ACC112 (cell line): Measurements from ENCODE around the gene DOCK2.

Experiments used
- H2AFZ ChIP-seq: fragments of 200-600 bp; sonication (generic); one replicate; pipeline ENCODE4 v1.6.0; 2017; ENCODE audit warnings: antibody characterized with exemption, low read length; ENCODE audit not compliant: unreplicated experiment
- H3K27ac ChIP-seq: fragments of 200-600 bp; sonication (generic); 2 replicates; pipeline ENCODE4 v1.5.1; 2014; ENCODE audit warnings: low read depth, mild to moderate bottlenecking, antibody characterized with exemption, low read length, moderate library complexity
- H3K27me3 ChIP-seq: fragments of 200-600 bp; sonication (generic); 2 replicates; pipeline ENCODE4 v1.6.1; 2014; ENCODE audit warnings: mild to moderate bottlenecking, antibody characterized with exemption, low read length, moderate library complexity, mixed read lengths; ENCODE audit not compliant: insufficient read depth
- H3K36me3 ChIP-seq: fragments of 200-600 bp; sonication (generic); 2 replicates; pipeline ENCODE4 v1.6.1; 2016; ENCODE audit warnings: mild to moderate bottlenecking, antibody characterized with exemption, low read length, moderate library complexity, mixed read lengths; ENCODE audit not compliant: insufficient read depth
- H3K4me1 ChIP-seq: fragments of 200-600 bp; sonication (generic); one replicate; pipeline ENCODE4 v1.6.1; 2016; ENCODE audit warnings: low read length, mixed read lengths; ENCODE audit not compliant: insufficient read depth, unreplicated experiment, control insufficient read depth
- H3K4me3 ChIP-seq: fragments of 200-600 bp; sonication (generic); 2 replicates; pipeline ENCODE4 v1.5.1; 2014; ENCODE audit warnings: mild to moderate bottlenecking, low read depth, low read length
- H3K79me2 ChIP-seq: fragments of 200-600 bp; sonication (generic); one replicate; pipeline ENCODE4 v1.6.0; 2016; ENCODE audit warnings: low read length; ENCODE audit not compliant: control insufficient read depth, unreplicated experiment, insufficient read depth

The DOCK2 gene

DNA sequence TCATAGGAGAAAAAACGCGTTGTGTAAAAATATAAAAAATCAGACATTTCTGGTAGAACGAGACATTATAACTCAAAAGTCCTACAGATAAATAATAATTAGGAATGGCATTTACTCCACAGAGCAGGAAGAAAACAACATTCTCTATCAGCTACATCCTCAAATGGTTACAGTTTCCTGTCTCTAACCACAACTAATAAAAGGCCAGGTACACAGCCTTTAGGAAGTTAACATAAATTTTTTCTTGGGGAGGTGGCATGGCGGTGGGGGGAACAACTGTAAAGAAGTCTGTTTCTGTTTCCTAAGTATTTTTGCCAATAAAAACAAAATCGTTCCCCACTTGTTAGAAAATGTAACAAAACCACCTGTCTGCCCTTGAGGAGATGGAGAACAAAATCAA is 298.7 kb downstream of the DOCK2 start:
- Histone ChIP-seq H2AFZ (no peak overlapping the region), H3K4me3 (no peak overlapping the region), H3K79me2 (peaks cover 3% of the 10 kb centered on the region), H3K27me3 (no peaks in the 10 kb centered on the region), H3K27ac (no peak overlapping the region), H3K4me1 (no peaks in the 10 kb centered on the region), H3K36me3 (no peaks in the 10 kb centered on the region)

DNA sequence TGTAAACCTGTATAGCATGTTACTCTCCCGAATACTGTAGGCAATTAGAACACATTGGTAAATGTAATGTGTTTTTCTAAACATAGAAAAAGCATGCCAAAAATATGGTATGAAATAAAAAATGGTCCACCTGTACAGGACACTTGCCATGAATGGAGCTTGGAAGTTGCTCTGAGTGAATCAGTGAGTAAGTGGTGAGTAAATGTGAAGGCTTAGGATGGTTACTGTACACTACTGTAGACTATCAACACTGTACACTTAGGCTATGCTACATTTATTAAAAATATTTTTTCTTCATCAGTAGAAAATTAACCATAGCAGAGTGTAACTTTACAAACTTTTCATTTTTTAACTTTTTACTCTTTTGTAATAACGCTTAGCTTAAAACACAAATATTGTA is 301.4 kb downstream of the DOCK2 start:
- H2AFZ ChIP-seq: no peak overlapping the region
- no peaks in the 10 kb centered on the region for H3K4me1 ChIP-seq
- H3K27me3 ChIP-seq: no peaks in the 10 kb centered on the region
- H3K36me3 ChIP-seq: no peaks in the 10 kb centered on the region
- H3K4me3 ChIP-seq: no peak overlapping the region
- H3K27ac ChIP-seq: no peak overlapping the region
- peaks cover 3% of the 10 kb centered on the region for H3K79me2 ChIP-seq

DNA sequence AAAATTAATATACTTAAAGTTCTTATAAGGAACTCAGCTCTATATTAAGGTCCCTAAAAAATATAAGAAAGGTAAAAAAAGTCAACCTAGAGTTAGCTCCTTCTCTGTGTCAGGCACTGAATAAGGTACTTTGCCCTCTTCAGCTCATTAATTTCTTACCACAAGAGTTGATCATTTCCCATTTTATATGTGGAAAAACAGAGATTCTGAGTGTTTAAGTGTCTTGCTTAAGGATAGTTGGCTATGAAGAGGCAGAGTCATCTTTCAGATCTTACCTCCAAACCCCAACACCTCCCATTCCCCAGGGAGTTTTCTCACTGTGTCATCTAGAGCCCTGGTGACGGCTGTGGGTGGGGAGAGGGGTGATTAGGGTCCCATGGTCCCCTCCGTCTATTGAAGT is 302.7 kb downstream of the DOCK2 start:
- no peak overlapping the region for H2AFZ ChIP-seq
- H3K27me3 ChIP-seq: no peaks in the 10 kb centered on the region
- H3K36me3 ChIP-seq: no peaks in the 10 kb centered on the region
- H3K27ac ChIP-seq: no peak overlapping the region
- H3K4me1 ChIP-seq: peaks cover under 1% of the 10 kb centered on the region
- peaks cover 11% of the 10 kb centered on the region for H3K79me2 ChIP-seq
- no peak overlapping the region for H3K4me3 ChIP-seq

DNA sequence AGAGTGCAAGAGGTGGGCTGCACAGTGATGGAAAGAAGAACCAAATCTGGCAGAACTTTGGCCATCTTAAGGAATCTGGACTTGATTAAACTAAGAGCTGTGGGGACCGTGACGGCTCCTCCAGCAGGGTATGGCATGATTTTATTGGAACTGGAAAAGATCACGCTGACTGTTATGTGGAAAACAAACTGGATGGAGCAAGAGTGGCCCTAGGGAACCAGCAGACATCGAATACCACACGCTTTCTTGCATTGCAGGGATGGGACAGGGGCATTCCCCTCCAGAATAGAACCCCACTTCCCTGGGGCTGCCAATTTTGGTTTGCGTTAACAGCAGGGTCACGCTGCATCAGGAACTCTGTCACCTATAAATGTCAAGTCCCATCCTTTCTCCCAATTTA is 304.5 kb downstream of the DOCK2 start:
- H3K4me3 ChIP-seq: no peak overlapping the region
- no peaks in the 10 kb centered on the region for H3K36me3 ChIP-seq
- H3K27me3 ChIP-seq: no peaks in the 10 kb centered on the region
- peaks cover 14% of the 10 kb centered on the region for H3K79me2 ChIP-seq
- no peak overlapping the region for H3K27ac ChIP-seq
- H3K4me1 ChIP-seq: peaks cover 19% of the 10 kb centered on the region
- H2AFZ ChIP-seq: no peak overlapping the region

DNA sequence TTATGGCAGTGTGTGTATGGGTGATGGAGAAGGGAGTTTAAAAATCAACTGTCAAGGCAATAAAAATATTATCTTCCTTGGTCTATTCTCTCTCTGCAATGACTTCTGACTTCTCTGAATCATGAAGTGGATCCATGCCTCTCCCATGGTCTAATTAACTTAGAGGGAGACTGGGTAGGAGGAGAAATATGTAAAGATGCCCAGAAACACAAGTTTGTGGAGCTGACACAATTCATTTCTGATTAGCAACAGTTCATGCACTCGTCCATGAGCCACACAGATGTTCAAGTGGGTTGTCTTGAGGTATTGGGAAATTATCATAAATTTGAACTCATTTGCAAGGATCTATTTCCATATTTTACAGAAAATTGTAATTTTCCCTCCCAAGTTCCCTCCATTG is 305.1 kb downstream of the DOCK2 start:
- no peak overlapping the region for H3K4me3 ChIP-seq
- H3K4me1 ChIP-seq: peaks cover 25% of the 10 kb centered on the region
- peaks cover 14% of the 10 kb centered on the region for H3K79me2 ChIP-seq
- no peaks in the 10 kb centered on the region for H3K36me3 ChIP-seq
- H3K27me3 ChIP-seq: no peaks in the 10 kb centered on the region
- no peak overlapping the region for H3K27ac ChIP-seq
- no peak overlapping the region for H2AFZ ChIP-seq

DNA sequence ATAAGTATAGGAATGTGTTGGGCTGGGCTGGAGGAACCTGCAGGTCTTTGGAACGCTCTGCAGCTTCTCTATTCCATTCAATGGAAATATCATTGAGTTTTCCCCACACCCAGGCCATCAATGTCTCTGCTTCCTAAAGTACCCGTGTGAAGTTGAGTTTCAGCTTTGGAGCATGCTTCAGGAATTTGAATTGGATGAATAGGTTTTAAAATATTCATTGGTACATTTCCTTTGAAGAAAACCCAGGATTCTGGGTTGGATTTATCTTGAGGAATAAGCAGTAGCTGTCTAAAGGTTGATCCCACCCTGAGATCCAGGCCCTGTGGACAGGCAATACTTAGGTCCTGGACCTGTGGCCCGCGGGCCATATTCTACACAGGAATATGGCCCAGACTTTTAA is 306.0 kb downstream of the DOCK2 start:
- H3K4me1 ChIP-seq: peaks cover 27% of the 10 kb centered on the region

DNA sequence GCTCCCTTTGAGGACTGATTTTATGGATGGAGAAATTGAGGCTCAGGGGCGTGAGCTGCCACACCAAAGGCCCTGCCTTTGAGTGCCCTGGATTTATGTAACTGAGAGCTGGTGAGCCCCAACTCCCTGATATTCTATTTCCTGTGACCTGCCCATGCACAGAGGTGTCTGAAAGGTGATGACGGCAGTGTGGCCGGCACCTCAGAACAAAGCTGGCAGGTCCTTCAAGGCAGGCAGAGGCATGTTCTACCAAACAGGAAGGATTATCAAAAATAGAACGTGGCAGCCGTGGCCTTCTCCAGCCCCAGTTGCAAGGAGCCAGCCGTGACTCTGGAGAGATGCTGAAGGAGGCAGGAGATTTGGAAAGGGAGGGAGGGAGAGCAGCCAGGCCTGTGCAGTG is 307.0 kb downstream of the DOCK2 start:
- peaks cover 27% of the 10 kb centered on the region for H3K4me1 ChIP-seq
- H3K27ac ChIP-seq: no peak overlapping the region
- H3K79me2 ChIP-seq: peaks cover 14% of the 10 kb centered on the region
- no peak overlapping the region for H3K4me3 ChIP-seq
- H3K36me3 ChIP-seq: no peaks in the 10 kb centered on the region
- H2AFZ ChIP-seq: no peak overlapping the region
- H3K27me3 ChIP-seq: no peaks in the 10 kb centered on the region

More for the DNA sequence above, 306.0 kb downstream of the DOCK2 start:
- Histone ChIP-seq H2AFZ (no peak overlapping the region), H3K36me3 (no peaks in the 10 kb centered on the region), H3K79me2 (peaks cover 14% of the 10 kb centered on the region), H3K27ac (no peak overlapping the region), H3K4me3 (no peak overlapping the region), H3K27me3 (no peaks in the 10 kb centered on the region)

DNA sequence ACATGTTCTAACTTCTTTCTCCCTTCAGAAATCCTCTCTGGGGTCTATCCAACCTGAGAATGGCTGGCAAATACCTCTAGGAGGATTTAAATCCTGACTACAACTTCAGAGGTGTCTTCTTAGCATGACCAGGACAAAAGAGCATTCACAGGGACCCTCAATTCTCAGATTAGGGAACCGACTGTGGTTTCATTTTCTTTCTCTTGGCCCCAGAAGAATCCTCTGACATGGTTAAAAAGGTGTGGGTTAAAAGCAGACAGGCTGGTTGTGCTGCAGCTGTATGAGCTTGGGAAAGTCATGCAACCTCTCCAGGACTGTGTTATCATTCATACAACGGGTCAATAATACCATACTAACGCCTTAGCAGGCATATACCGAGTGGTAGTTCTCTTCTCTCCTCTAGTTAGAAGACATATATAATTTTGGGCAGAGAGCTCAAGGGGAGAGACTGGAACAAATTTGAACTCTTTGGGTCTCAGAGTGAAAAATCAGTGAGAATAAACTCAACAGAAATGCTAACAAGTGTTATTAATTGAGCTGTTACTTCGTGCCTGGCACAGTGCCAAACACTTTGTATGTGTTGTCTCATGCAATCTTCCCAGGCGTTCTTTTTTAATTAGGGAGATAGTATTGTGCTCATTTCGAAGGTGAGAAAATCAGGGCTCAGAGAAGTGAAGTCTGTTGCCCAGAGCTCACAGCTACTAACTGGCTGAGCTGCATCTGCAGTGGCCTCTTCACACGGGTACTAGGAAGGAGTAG is 308.0 kb downstream of the DOCK2 start:
- Histone ChIP-seq H3K27me3 (no peaks in the 10 kb centered on the region), H3K79me2 (peaks cover 14% of the 10 kb centered on the region), H2AFZ (no peak overlapping the region)

DNA sequence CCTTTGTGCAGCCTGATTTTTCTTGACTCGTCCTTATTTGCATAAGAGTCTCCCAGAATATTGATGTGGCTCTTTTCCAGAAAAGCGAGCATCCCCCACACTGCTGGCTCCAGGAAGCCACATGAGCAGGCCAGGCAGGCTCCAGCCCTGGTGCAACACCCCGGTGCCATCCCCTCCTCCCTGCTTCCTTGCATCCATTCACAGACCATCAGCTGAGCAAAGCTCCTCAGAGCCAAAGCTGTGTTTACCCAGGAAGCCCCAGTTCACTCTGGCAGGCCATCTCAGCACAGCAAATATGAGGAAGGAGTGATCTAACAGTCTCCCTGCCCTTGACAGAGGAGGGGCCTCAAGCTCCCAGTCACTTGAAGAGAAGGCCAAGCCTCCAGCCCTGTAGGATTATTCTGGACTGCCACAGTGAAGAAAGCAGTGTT is 308.8 kb downstream of the DOCK2 start:
- peak overlapping the region; percentile 1; the same call in 1 of the 2 replicates for H3K4me3 ChIP-seq
- H2AFZ ChIP-seq: peak overlapping the region; percentile 2
- peak overlapping the region; percentile 69 for H3K27ac ChIP-seq

More for the DNA sequence above, 308.0 kb downstream of the DOCK2 start:
- peak overlapping the region; percentile 69 for H3K27ac ChIP-seq
- H3K4me3 ChIP-seq: peak overlapping the region; percentile 1; the same call in 1 of the 2 replicates
- H3K36me3 ChIP-seq: no peaks in the 10 kb centered on the region
- H3K4me1 ChIP-seq: peaks cover 27% of the 10 kb centered on the region

DNA sequence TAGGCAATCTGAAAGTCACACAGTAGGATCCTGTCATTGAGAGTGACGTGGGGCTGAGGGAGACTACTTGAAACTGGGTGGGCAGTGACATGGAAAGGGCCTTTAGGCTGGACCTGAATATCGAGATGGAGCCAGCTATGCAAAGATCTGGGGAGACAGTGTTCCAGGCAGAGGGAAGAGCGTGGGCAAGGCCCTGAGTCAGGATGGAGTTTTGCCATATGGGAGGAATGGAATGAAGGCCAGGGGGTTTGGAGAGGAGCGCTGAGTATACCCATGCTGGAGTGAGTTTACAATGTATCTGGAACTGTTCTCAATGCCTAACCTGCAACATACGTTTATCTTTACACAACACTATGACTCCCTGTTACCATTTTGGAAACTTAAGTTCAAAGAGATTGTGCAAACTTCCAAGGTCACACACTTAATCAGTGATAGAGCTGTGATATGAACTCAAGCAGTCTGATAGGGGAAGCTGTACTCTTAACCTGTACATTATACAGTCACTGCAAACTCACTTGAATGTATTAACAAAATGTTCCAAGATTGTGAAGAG is 309.7 kb downstream of the DOCK2 start:
- Histone ChIP-seq H3K36me3 (no peaks in the 10 kb centered on the region), H3K27me3 (no peaks in the 10 kb centered on the region), H3K27ac (peak overlapping the region; percentile 69), H3K79me2 (peaks cover 14% of the 10 kb centered on the region), H2AFZ (no peak overlapping the region), H3K4me1 (peaks cover 27% of the 10 kb centered on the region), H3K4me3 (no peak overlapping the region)

More for the DNA sequence above, 308.8 kb downstream of the DOCK2 start:
- Histone ChIP-seq H3K27me3 (no peaks in the 10 kb centered on the region), H3K4me1 (peaks cover 27% of the 10 kb centered on the region), H3K36me3 (no peaks in the 10 kb centered on the region), H3K79me2 (peaks cover 14% of the 10 kb centered on the region)

DNA sequence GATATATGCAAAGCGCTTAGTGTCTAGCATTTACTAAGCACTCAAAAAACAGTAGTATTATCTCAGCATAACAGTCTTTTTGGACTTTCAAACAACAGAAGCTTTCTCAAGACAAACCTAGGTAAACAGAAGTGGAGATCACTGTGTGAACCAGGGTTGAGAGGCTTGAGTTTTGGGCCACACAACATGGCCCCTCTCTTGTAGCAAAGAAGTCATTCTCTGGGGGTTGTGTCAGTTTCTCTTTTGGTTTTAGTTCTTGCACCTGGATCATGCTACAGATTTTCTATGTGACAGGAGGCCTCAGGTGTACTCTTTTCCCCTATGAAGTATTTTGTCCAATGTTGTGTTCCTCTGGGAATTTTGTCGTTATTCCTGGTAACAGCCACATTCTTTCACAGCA is 313.3 kb downstream of the DOCK2 start:
- no peak overlapping the region for H2AFZ ChIP-seq
- no peaks in the 10 kb centered on the region for H3K27me3 ChIP-seq
- H3K4me1 ChIP-seq: peaks cover 25% of the 10 kb centered on the region
- H3K4me3 ChIP-seq: no peak overlapping the region
- no peaks in the 10 kb centered on the region for H3K79me2 ChIP-seq
- H3K36me3 ChIP-seq: no peaks in the 10 kb centered on the region; the same call in 1 of the 2 replicates
- H3K27ac ChIP-seq: no peak overlapping the region
